GM12864 (cell line): ENCODE results near the gene DUSP2.

Experiments
- DNase-seq: peaks from one replicate; pipeline ENCODE4 v3.0.0-alpha.2; 2011; ENCODE audit warnings: low read depth
- H3K4me3 ChIP-seq: 2 replicates; pipeline ENCODE4 v1.5.1; 2011; ENCODE audit warnings: mild to moderate bottlenecking, low read depth, low read length, control low read depth
- CTCF ChIP-seq: IDR thresholded peaks from 2 replicates; pipeline ENCODE4 v1.5.1; 2011; ENCODE audit warnings: low read depth, mild to moderate bottlenecking, moderate library complexity, low read length, control low read depth, inconsistent platforms; ENCODE audit errors: missing control alignments

DUSP2 gene

GRCh38 chr2:96124406-96125265 is 20.6 kb downstream of the DUSP2 start:
- H3K4me3 ChIP-seq = no peak overlapping the region
- no peak for DNase-seq
- no peak for TF ChIP-seq CTCF

- DNase-seq = no peak
- no peak for TF ChIP-seq CTCF
- H3K4me3 ChIP-seq = no peak overlapping the region
Measured at GRCh38 chr2:96123936-96124335, 21.3 kb downstream of the DUSP2 start.

- H3K4me3 ChIP-seq = no peak overlapping the region
- no peak for DNase-seq
- no peak for TF ChIP-seq CTCF
Measured at GRCh38 chr2:96123290-96123689, 21.9 kb downstream of the DUSP2 start.

GRCh38 chr2:96122391-96122790 is 22.8 kb downstream of the DUSP2 start:
- DNase-seq = no peak
- no peak for TF ChIP-seq CTCF
- H3K4me3 ChIP-seq = no peak overlapping the region

GRCh38 chr2:96121414-96121813 is 23.8 kb downstream of the DUSP2 start:
- no peak for TF ChIP-seq CTCF
- H3K4me3 ChIP-seq = no peak overlapping the region
- no peak for DNase-seq

- no peak for DNase-seq
- TF ChIP-seq CTCF = no peak
- H3K4me3 ChIP-seq = no peak overlapping the region
Measured at GRCh38 chr2:96120991-96121390, 24.2 kb downstream of the DUSP2 start.
